22Rv1 (cell line): ENCODE measurements around the gene LONP1.
"Not testable (repeated sequence)": the region's sequence is repeated elsewhere in the genome, so short reads cannot be mapped to it uniquely, and the experiment has no call there.

Experiments
- ZFX ChIP-seq: fragments of 450-650 bp; IDR thresholded peaks from 2 replicates; pipeline ENCODE4 v1.6.1; 2017; ENCODE audit warnings: antibody characterized with exemption, borderline replicate concordance
- TF ChIP-seq, protein P1 (sequence below): fragments of 450-650 bp; IDR thresholded peaks from 2 replicates; pipeline ENCODE4 v1.5.1; 2017; ENCODE audit warnings: mild to moderate bottlenecking

DNA sequence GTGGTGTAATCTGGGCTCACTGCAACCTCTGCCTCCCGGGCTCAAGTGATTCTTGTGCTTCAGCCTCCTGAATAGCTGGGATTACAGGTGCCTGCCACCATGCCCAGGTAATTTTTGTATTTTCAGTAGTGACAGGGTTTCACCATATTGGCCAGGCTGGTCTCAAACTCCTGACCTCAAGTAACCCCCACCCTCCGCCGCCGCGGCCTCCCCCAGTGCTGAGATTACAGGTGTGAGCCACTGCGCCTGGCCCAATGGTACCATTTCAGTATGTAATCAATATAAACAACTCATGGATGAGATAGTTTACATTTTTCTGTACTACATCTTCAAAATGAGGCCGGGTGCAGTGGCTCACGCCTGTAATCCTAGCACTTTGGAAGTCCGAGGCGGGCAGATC is 25.1 kb upstream of the LONP1 start:
- TF ChIP-seq, protein P1, sequence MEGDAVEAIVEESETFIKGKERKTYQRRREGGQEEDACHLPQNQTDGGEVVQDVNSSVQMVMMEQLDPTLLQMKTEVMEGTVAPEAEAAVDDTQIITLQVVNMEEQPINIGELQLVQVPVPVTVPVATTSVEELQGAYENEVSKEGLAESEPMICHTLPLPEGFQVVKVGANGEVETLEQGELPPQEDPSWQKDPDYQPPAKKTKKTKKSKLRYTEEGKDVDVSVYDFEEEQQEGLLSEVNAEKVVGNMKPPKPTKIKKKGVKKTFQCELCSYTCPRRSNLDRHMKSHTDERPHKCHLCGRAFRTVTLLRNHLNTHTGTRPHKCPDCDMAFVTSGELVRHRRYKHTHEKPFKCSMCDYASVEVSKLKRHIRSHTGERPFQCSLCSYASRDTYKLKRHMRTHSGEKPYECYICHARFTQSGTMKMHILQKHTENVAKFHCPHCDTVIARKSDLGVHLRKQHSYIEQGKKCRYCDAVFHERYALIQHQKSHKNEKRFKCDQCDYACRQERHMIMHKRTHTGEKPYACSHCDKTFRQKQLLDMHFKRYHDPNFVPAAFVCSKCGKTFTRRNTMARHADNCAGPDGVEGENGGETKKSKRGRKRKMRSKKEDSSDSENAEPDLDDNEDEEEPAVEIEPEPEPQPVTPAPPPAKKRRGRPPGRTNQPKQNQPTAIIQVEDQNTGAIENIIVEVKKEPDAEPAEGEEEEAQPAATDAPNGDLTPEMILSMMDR, result not testable (repeated sequence)
- TF ChIP-seq ZFX, result not testable (repeated sequence)
